CD4-positive, alpha-beta T cell (primary cell): ENCODE results near the gene TSSK2. TPM values are rescaled to one million over a fixed set of nuclear protein-coding genes. Genes with fewer than 3 reads are reported as not detected.

Source experiments
- ATAC-seq: fragments of 200-7000 bp; cut with Tn5 transposase; one replicate; pipeline ENCODE4 v1.10.0; 2022; ENCODE audit warnings: mild to moderate bottlenecking; ENCODE audit not compliant: poor library complexity
- CTCF ChIA-PET: fragments of 350-600 bp; sonication (Branson Sonifier 250); formaldehyde crosslinking; loops from one replicate; lab custom pipeline; 2021; ENCODE audit warnings: antibody characterized with exemption, inconsistent platforms; lab: Charles Lee
- POLR2A ChIA-PET: fragments of 350-600 bp; sonication (Branson Sonifier 250); formaldehyde crosslinking; loops from one replicate; lab custom pipeline; 2021; ENCODE audit warnings: antibody characterized with exemption, inconsistent platforms; lab: Charles Lee
- DNase-seq, 14 experiments: peaks; one replicate each; pipeline ENCODE4 v3.0.0-alpha.2; 2013 to 2020; ENCODE audit warnings: mixed read lengths in 2 of 14
- H3K27ac ChIP-seq, 2 donors: one replicate each; pipeline versions ENCODE4 v1.5.1 to v1.7.0; 2013; ENCODE audit warnings: low read length in 2 of 2, low read depth in 1 of 2, mild to moderate bottlenecking in 1 of 2
- H3K27me3 ChIP-seq, 2 experiments: 1 replicate in 1 of 2; 2 replicates in 1 of 2; pipeline versions ENCODE4 v1.6.1 to v1.7.0; 2013; ENCODE audit warnings: low read length in 2 of 2, control low read depth in 1 of 2, mild to moderate bottlenecking in 1 of 2, moderate library complexity in 1 of 2; ENCODE audit not compliant: insufficient read depth in 2 of 2, control insufficient read depth in 1 of 2
- H3K36me3 ChIP-seq: one replicate; pipeline ENCODE4 v1.6.1; 2013; ENCODE audit warnings: low read length, control low read depth; ENCODE audit not compliant: insufficient read depth
- H3K4me1 ChIP-seq: one replicate; pipeline ENCODE4 v1.6.1; 2013; ENCODE audit warnings: low read length, control low read depth; ENCODE audit not compliant: insufficient read depth
- H3K4me3 ChIP-seq: one replicate; pipeline ENCODE4 v1.5.1; 2013; ENCODE audit warnings: mild to moderate bottlenecking, low read length, moderate library complexity
- H3K9me3 ChIP-seq, 2 experiments: 1 replicate in 1 of 2; 2 replicates in 1 of 2; pipeline versions ENCODE4 v1.6.1 to v1.7.0; 2013; ENCODE audit warnings: low read length in 2 of 2, mild to moderate bottlenecking in 2 of 2, control low read depth in 1 of 2, moderate library complexity in 1 of 2; ENCODE audit not compliant: control insufficient read depth in 1 of 2, insufficient read depth in 1 of 2
- H3K27ac Mint-ChIP-seq: one replicate; pipeline ENCODE4 v1.8.0; 2020; ENCODE audit warnings: mixed read lengths
- H3K27me3 Mint-ChIP-seq: one replicate; pipeline ENCODE4 v1.8.0; 2021; ENCODE audit warnings: mixed read lengths
- H3K36me3 Mint-ChIP-seq: one replicate; pipeline ENCODE4 v1.8.0; 2021; ENCODE audit warnings: low read depth, mixed read lengths
- H3K4me1 Mint-ChIP-seq: one replicate; pipeline ENCODE4 v1.8.0; 2021; ENCODE audit warnings: low read depth, mixed read lengths
- H3K4me3 Mint-ChIP-seq: one replicate; pipeline ENCODE4 v1.8.0; 2020; ENCODE audit warnings: mild to moderate bottlenecking, mixed read lengths
- H3K9me3 Mint-ChIP-seq: one replicate; pipeline ENCODE4 v1.8.0; 2020; ENCODE audit warnings: mixed read lengths
- intact Hi-C, 2 experiments: fragments of 100-400 bp; cut with DNase I in 1 of 2; cut with micrococcal nuclease in 1 of 2; formaldehyde crosslinking; loops; one replicate each; pipeline versions ENCODE4 v1.15.1 to v1.9.0; 2023 to 2025; cut with DNase I, micrococcal nuclease
- total RNA-seq, 174 experiments: library from RNA in 2 of 174; stranded (reverse) in 2 of 174; gene quantifications; one replicate each; pipeline ENCODE4 v1.2.3 and lab custom pipeline; 2021 to 2026
- TF ChIP-seq, protein P1 (sequence below): fragments of 200-600 bp; IDR thresholded peaks from one replicate; pipeline ENCODE4 v1.8.0; 2022; ENCODE audit warnings: antibody characterized with exemption, mild to moderate bottlenecking

The TSSK2 gene
- total RNA-seq, 2 experiments from 2014 or later = 0.31 TPM; not detected in 1

DNA sequence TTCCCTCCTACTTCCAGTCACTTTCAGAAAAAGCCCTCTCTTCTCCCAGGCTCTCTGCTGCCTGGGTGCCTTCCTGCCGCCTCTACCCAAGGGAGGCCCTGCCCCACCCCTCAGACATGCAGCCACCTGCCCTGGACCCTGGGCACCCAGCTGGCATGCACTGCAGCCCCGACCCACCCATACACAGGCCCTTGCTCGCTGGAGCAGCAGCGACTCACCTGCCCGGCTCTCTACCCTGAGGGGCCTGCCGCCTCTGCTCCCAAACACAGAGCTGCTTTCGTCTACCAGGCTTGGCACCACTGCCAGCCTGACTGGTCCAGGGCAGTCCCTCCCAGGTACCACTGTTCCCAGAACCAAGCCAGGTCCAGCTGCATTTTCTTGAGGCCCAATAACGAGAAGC, 1.2 kb upstream of the TSSK2 start:
- Mint-ChIP-seq H3K4me1 (no peaks in the 10 kb centered on the region), H3K36me3 (peaks cover 32% of the 10 kb centered on the region), H3K27ac (no peak overlapping the region), H3K27me3 (no peaks in the 10 kb centered on the region), H3K9me3 (no peaks in the 10 kb centered on the region), H3K4me3 (no peak overlapping the region)
- H3K27ac ChIP-seq = no peak overlapping the region
- H3K36me3 ChIP-seq = peaks cover 21% of the 10 kb centered on the region
- H3K27me3 ChIP-seq = no peaks in the 10 kb centered on the region
- no peak for DNase-seq
- ChIA-PET POLR2A (interaction anchor here (1.8 kb wide), 1 partner anchor 15 kb away, joined by 7 read pairs; the partner anchor contains the start of gene ESS2), CTCF (interaction anchor here (0.5 to 1.9 kb wide), 2 partner anchors 14 to 601 kb away, joined by 3 to 5 read pairs; no protein-coding TSS in a partner anchor)
- no peak overlapping the region for H3K4me3 ChIP-seq
- H3K4me1 ChIP-seq = no peaks in the 10 kb centered on the region
- intact Hi-C loops = no loop called here
- ATAC-seq = no peak
- TF ChIP-seq, protein P1, sequence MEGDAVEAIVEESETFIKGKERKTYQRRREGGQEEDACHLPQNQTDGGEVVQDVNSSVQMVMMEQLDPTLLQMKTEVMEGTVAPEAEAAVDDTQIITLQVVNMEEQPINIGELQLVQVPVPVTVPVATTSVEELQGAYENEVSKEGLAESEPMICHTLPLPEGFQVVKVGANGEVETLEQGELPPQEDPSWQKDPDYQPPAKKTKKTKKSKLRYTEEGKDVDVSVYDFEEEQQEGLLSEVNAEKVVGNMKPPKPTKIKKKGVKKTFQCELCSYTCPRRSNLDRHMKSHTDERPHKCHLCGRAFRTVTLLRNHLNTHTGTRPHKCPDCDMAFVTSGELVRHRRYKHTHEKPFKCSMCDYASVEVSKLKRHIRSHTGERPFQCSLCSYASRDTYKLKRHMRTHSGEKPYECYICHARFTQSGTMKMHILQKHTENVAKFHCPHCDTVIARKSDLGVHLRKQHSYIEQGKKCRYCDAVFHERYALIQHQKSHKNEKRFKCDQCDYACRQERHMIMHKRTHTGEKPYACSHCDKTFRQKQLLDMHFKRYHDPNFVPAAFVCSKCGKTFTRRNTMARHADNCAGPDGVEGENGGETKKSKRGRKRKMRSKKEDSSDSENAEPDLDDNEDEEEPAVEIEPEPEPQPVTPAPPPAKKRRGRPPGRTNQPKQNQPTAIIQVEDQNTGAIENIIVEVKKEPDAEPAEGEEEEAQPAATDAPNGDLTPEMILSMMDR = no peak
- no peaks in the 10 kb centered on the region for H3K9me3 ChIP-seq

DNA sequence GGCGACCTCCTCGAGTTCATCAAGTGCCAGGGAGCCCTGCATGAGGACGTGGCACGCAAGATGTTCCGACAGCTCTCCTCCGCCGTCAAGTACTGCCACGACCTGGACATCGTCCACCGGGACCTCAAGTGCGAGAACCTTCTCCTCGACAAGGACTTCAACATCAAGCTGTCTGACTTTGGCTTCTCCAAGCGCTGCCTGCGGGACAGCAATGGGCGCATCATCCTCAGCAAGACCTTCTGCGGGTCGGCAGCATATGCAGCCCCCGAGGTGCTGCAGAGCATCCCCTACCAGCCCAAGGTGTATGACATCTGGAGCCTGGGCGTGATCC, 542 bp downstream of the TSSK2 start:
- H3K4me3 ChIP-seq = no peak overlapping the region
- POLR2A ChIA-PET = no interaction called here
- H3K9me3 ChIP-seq = no peaks in the 10 kb centered on the region
- intact Hi-C loops = no loop called here
- H3K27me3 ChIP-seq = no peaks in the 10 kb centered on the region
- CTCF ChIA-PET = interaction anchor here (1.9 kb wide), 1 partner anchor 16 kb away, joined by 5 read pairs; no protein-coding TSS in a partner anchor
- no peak for ATAC-seq
- H3K4me1 ChIP-seq = no peaks in the 10 kb centered on the region
- TF ChIP-seq, protein P1 = no peak
- H3K27ac Mint-ChIP-seq = no peak overlapping the region
- H3K27ac ChIP-seq = no peak overlapping the region
- H3K4me3 Mint-ChIP-seq = no peak overlapping the region
- H3K36me3 ChIP-seq = peaks cover 35% of the 10 kb centered on the region
- H3K9me3 Mint-ChIP-seq = no peaks in the 10 kb centered on the region
- DNase-seq = no peak
- peaks cover 47% of the 10 kb centered on the region for H3K36me3 Mint-ChIP-seq
- H3K27me3 Mint-ChIP-seq = no peaks in the 10 kb centered on the region
- H3K4me1 Mint-ChIP-seq = no peaks in the 10 kb centered on the region

DNA sequence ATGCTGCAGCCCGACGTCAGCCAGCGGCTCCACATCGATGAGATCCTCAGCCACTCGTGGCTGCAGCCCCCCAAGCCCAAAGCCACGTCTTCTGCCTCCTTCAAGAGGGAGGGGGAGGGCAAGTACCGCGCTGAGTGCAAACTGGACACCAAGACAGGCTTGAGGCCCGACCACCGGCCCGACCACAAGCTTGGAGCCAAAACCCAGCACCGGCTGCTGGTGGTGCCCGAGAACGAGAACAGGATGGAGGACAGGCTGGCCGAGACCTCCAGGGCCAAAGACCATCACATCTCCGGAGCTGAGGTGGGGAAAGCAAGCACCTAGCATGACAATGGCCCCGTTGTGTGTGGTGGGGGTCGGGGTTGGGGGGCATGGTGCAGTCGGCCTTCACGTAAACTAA, 1.0 kb downstream of the TSSK2 start:
- H3K27me3 ChIP-seq = no peaks in the 10 kb centered on the region
- TF ChIP-seq, protein P1 = no peak
- H3K9me3 ChIP-seq = no peaks in the 10 kb centered on the region
- ChIA-PET POLR2A (no interaction called here), CTCF (interaction anchor here (1.9 kb wide), 1 partner anchor 17 kb away, joined by 5 read pairs; no protein-coding TSS in a partner anchor)
- peaks cover 40% of the 10 kb centered on the region for H3K36me3 ChIP-seq
- H3K4me1 ChIP-seq = no peaks in the 10 kb centered on the region
- no peak overlapping the region for H3K4me3 Mint-ChIP-seq
- no peaks in the 10 kb centered on the region for H3K27me3 Mint-ChIP-seq
- no peak overlapping the region for H3K4me3 ChIP-seq
- intact Hi-C loops = no loop called here
- H3K4me1 Mint-ChIP-seq = no peaks in the 10 kb centered on the region
- ATAC-seq (no peak), DNase-seq (no peak)
- H3K9me3 Mint-ChIP-seq = no peaks in the 10 kb centered on the region
- no peak overlapping the region for H3K27ac ChIP-seq
- H3K27ac Mint-ChIP-seq = no peak overlapping the region
- H3K36me3 Mint-ChIP-seq = peaks cover 52% of the 10 kb centered on the region
